Transverse colon (tissue), 4 donors: ENCODE data around the gene NTMT2. TPM values are rescaled to one million over a fixed set of nuclear protein-coding genes. Genes with fewer than 3 reads are reported as not detected.
A peak's percentile ranks its signal among the peaks of the same experiment; 100 is the strongest.
"Not testable (repeated sequence)": the region's sequence is repeated elsewhere in the genome, so short reads cannot be mapped to it uniquely, and the experiment has no call there.

Experiments used
- DNase-seq: peaks from one replicate; pipeline ENCODE4 v3.0.0-alpha.2; 2019
- H3K27ac ChIP-seq, 4 donors: fragments of 200-600 bp; sonication (generic); 2 replicates each; pipeline ENCODE4 v1.5.1; 2016 to 2018; ENCODE audit warnings: inconsistent platforms in 4 of 4
- H3K27me3 ChIP-seq: fragments of 200-600 bp; sonication (generic); 2 replicates; pipeline ENCODE4 v1.5.1; 2017; ENCODE audit warnings: inconsistent platforms
- H3K36me3 ChIP-seq, 4 donors: fragments of 200-600 bp; sonication (generic); 2 replicates each; pipeline ENCODE4 v1.5.1; 2017 to 2019; ENCODE audit warnings: inconsistent platforms in 4 of 4
- H3K4me1 ChIP-seq, 4 donors: fragments of 200-600 bp; sonication (generic); 2 replicates each; pipeline ENCODE4 v1.5.1; 2017 to 2020; ENCODE audit warnings: inconsistent platforms in 4 of 4
- H3K4me3 ChIP-seq, 4 donors: fragments of 200-600 bp; sonication (generic); 1 replicate in 1 of 4; 2 replicates in 3 of 4; pipeline versions ENCODE4 v1.5.1 to v1.6.1; 2017 to 2019; ENCODE audit warnings: inconsistent platforms in 4 of 4
- H3K9me3 ChIP-seq, 2 donors: fragments of 200-600 bp; sonication (generic); 2 replicates each; pipeline ENCODE4 v1.5.1; 2017 to 2019; ENCODE audit warnings: inconsistent platforms in 2 of 2
- EP300 ChIP-seq: sonication (generic); formaldehyde crosslinking; IDR thresholded peaks from one replicate; pipeline ENCODE4 v1.6.1; 2017; ENCODE audit warnings: antibody characterized with exemption, low read depth
- POLR2A ChIP-seq: fragments of 450-650 bp; IDR thresholded peaks from one replicate; pipeline ENCODE4 v1.6.1; 2016; ENCODE audit warnings: antibody characterized with exemption, mild to moderate bottlenecking, moderate library complexity
- POLR2AphosphoS5 ChIP-seq, 3 donors: sonication (generic); formaldehyde crosslinking; IDR thresholded peaks; one replicate each; pipeline ENCODE4 v1.6.1; 2016; ENCODE audit warnings: antibody characterized with exemption in 3 of 3
- WGBS, 2 donors: methylation state at CpG; one replicate each; pipeline ENCODE4 v1.1.5; 2018; ENCODE audit warnings: low coverage in 1 of 2; 5-methylcytosine and 5-hydroxymethylcytosine counted together
- in situ Hi-C, 4 donors: fragments of 200-750 bp; cut with MboI; loops; one replicate each; pipeline versions ENCODE4 v1.15.0 to v1.15.1; 2017; ENCODE audit warnings: low sequenced_read_pairs in 3 of 4, low pct_ligation_motif_present in 1 of 4, low pct_unique_long_range_greater_than_20kb in 1 of 4
- intact Hi-C: fragments of 100-400 bp; cut with DNase I; formaldehyde crosslinking; loops from one replicate; pipeline ENCODE4 v1.15.1; 2023; ENCODE audit warnings: low total_unique reads
- total RNA-seq, 4 donors: library from RNA; depleted of rRNA; stranded (reverse); fragments of >200 nt; gene quantifications; one replicate each; pipeline ENCODE4 v1.1.0, GENCODE V29; 2016
- TF ChIP-seq, protein P1 (sequence below), 5 experiments: fragments of 200-600 bp in 3 of 5; fragments of 450-650 bp in 2 of 5; sonication (generic) in 3 of 5; IDR thresholded peaks; 1 replicate in 2 of 5; 2 replicates in 3 of 5; pipeline ENCODE4 v1.5.1; 2016 to 2017; ENCODE audit warnings: antibody characterized with exemption in 5 of 5, inconsistent platforms in 3 of 5, mild to moderate bottlenecking in 2 of 5, moderate library complexity in 1 of 5

NTMT2 gene
- not detected for total RNA-seq

DNA sequence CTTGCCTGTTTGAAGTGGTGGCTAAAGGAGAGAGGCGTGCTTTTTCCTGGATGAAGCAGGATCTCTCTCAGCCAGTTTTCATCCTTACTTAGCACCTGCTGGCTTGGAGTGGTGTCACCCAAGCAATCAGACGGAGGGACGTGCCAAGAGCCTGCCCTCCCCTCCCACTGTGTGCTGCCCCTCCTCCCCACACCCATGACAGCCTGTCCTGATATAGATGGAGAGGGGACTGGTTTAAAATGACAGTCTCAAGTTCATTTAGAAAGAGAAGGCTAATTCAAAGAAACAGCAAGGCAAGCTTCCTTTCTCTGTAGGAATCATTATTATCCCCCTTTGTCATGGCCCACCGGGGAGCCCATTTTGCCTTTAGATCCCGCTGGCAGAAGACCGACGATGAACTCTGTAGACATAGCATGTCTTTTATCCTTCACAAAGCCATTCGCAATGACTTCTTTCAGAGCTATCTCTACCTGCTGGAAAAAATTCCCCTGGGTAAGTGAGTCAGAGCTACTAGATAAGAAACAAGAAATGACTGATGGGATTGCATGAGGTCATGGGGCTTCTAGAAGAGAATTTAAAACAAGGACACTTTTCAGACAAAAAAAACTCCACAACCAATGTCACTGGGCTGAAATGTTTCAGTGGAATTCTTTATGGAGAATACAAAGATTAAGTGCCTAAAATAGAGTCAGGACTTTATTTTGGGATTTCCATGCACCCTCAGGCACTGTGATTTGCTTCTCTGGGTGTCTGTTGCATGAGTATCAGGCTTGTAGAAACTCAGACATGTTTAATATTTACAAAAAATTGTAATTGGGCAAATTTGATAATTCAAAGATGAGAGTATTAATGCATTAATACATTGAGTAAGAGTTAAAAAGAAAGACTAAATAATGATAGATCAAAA is at the start of gene NTMT2:
Gene NTMT2 (plus strand): TSS at position 190 of the 907 bp plus-strand sequence. CDS start 149 bp downstream, at position 339.
- no peak within 1 kb of the TSS for H3K4me3 ChIP-seq
- intact Hi-C loops = no loop called here
- no peaks in the 10 kb centered on the region for H3K36me3 ChIP-seq
- DNase-seq = no peak
- no peaks in the 10 kb centered on the region for H3K27me3 ChIP-seq
- TF ChIP-seq, protein P1, sequence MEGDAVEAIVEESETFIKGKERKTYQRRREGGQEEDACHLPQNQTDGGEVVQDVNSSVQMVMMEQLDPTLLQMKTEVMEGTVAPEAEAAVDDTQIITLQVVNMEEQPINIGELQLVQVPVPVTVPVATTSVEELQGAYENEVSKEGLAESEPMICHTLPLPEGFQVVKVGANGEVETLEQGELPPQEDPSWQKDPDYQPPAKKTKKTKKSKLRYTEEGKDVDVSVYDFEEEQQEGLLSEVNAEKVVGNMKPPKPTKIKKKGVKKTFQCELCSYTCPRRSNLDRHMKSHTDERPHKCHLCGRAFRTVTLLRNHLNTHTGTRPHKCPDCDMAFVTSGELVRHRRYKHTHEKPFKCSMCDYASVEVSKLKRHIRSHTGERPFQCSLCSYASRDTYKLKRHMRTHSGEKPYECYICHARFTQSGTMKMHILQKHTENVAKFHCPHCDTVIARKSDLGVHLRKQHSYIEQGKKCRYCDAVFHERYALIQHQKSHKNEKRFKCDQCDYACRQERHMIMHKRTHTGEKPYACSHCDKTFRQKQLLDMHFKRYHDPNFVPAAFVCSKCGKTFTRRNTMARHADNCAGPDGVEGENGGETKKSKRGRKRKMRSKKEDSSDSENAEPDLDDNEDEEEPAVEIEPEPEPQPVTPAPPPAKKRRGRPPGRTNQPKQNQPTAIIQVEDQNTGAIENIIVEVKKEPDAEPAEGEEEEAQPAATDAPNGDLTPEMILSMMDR (IDR thresholded peaks at IDR 0.05) = no peak
- TF ChIP-seq POLR2AphosphoS5 (IDR thresholded peaks at IDR 0.05) (no peak), POLR2A (no peak), EP300 (no peak)
- H3K27ac ChIP-seq = no peak within 1 kb of the TSS
- 57 to 69% methylated on average over 6 to 8 of the region's 8 CpGs for WGBS, 2 donors
- H3K9me3 ChIP-seq = no peaks in the 10 kb centered on the region
- in situ Hi-C loops = no loop called here
- H3K4me1 ChIP-seq = no peaks in the 10 kb centered on the region

DNA sequence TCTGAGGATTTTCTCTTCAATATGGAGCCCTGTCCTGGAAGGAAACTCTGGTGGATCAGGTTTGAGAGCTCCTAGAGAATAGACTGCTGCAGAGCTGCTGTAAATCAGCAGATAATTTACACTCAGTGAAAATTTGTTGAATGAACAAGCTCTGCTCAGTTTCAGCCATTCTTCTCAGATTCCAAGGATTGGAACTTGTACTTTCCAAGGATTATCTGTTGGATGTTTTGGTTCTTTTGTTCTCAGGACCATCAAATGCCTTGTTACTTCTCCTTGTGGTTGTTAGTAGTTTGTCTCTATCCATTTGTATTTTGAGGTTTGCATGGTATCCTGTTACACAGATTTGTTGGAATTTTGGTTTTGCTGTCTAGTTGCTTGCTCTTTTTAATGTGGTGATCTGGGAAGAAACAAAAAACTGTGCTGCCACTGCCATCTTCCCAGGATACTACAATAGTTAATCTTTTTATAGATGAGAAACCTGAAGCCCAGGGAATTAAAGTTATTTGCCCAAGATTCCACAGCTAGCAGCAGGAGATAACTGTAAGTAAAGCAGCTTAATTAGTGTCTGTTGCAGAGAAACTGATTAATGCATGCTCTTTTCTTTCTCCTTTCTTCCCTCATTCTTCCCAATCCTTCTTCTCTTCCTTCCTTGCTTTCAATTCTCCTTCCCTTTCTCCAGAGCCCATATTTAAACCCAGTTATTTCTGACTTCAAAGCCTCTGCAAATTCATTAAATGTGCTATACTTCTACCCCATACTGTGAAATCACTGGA is 49.6 kb upstream of the NTMT2 start:
- in situ Hi-C loops (no loop called here), intact Hi-C loops (no loop called here)
- peaks cover 0 to 16% (median 8%) of the 10 kb centered on the region in 4 donors for H3K4me1 ChIP-seq
- no peaks in the 10 kb centered on the region for H3K36me3 ChIP-seq
- DNase-seq = no peak
- no peaks in the 10 kb centered on the region for H3K9me3 ChIP-seq
- no peak overlapping the region for H3K27ac ChIP-seq
- no peaks in the 10 kb centered on the region for H3K27me3 ChIP-seq
- TF ChIP-seq POLR2A = no peak
- no peak for TF ChIP-seq POLR2AphosphoS5 (IDR thresholded peaks at IDR 0.05)
- TF ChIP-seq EP300 = no peak
- TF ChIP-seq, protein P1 (IDR thresholded peaks at IDR 0.05) = no peak
- no peak overlapping the region for H3K4me3 ChIP-seq

DNA sequence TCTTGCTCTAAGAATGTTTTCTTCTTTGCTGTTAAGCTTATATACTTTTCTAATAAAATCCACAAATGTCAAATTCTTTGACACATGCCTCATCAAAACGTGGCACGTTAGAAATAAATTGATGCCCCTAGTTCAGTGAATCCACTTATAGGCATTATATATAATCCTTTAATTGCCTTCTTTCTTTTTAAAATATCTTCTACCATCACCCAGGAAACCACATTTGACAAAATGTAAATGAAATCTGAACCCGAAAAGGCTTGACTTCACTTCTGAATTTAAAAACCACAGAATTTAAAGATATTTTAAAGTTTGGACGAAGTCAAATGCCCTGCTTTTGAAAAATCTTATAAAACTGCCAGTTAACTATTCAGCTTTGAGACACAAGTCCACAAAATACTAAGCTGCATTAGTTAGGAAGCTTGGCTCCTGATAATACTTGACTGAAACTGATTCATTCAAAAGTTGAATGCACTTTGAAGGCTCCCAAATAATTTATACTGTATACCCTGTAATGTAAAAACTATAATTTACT is 48.9 kb upstream of the NTMT2 start:
- peaks cover 0 to 16% (median 8%) of the 10 kb centered on the region in 4 donors for H3K4me1 ChIP-seq
- TF ChIP-seq, protein P1 (IDR thresholded peaks at IDR 0.05) = no peak
- TF ChIP-seq EP300 (no peak), POLR2A (no peak), POLR2AphosphoS5 (IDR thresholded peaks at IDR 0.05) (no peak)
- DNase-seq = no peak
- 40 to 42% methylated on average over 4 of the region's 4 CpGs for WGBS, 2 donors
- in situ Hi-C loops = no loop called here
- H3K4me3 ChIP-seq = no peak overlapping the region
- H3K27me3 ChIP-seq = no peaks in the 10 kb centered on the region
- no peaks in the 10 kb centered on the region for H3K9me3 ChIP-seq
- H3K27ac ChIP-seq = peak overlapping the region; percentile 34 to 52 (median 40)
- no peaks in the 10 kb centered on the region for H3K36me3 ChIP-seq
- intact Hi-C loops = no loop called here

DNA sequence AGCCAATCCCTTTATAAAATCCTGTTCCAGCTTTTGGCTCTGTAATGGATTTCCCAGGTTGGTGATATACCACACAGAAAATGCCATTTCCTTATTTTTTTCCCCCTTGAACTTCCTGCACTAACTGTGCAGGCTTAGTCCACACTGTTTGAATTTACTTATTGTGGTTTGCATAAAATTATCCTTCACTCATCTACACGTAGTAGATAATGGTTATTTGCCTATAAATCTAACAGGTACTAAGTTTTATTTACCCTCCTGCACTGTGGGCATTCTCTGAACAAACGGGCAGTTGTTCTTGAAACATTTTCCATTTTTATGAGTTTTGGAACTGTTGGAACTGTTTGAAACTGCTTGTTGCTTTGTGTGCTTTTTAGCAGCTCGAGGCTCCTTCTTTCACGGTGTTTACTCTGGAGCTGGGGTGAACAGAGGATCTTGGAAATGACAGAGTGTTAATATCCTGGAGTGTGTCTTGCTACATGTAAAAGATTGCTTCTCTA is 48.3 kb upstream of the NTMT2 start:
- Histone ChIP-seq H3K4me1 (peaks cover 0 to 16% (median 8%) of the 10 kb centered on the region in 4 donors), H3K9me3 (no peaks in the 10 kb centered on the region), H3K4me3 (no peak overlapping the region), H3K27me3 (no peaks in the 10 kb centered on the region), H3K27ac (peak overlapping the region; percentile 34 to 52 (median 40)), H3K36me3 (no peaks in the 10 kb centered on the region)
- 5% methylated on average over 4 of the region's 4 CpGs; no CpG with 5 or more reads in 1 of the 2 donors for WGBS, 2 donors
- peak in 1 of 3 donors; percentile 3 for TF ChIP-seq POLR2AphosphoS5 (IDR thresholded peaks at IDR 0.05)
- TF ChIP-seq POLR2A = no peak
- intact Hi-C loops = no loop called here
- in situ Hi-C loops = no loop called here
- no peak for DNase-seq

DNA sequence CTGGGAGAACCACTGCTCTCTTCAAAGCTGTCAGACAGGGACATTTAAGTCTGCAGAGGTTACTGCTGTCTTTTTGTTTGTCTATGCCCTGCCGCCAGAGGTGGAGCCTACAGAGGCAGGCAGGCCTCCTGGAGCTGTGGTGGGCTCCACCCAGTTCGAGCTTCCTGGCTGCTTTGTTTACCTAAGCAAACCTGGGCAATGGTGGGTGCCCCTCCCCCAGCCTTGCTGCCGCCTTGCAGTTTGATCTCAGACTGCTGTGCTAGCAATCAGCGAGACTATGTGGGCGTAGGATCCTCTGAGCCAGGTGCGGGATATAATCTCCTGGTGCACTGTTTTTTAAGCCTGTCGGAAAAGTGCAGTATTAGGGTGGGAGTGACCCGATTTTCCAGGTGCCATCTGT is 32.6 kb upstream of the NTMT2 start:
- H3K36me3 ChIP-seq, intact Hi-C loops, in situ Hi-C loops, H3K9me3 ChIP-seq, H3K27ac ChIP-seq, H3K4me3 ChIP-seq, H3K4me1 ChIP-seq, H3K27me3 ChIP-seq, DNase-seq: not testable (repeated sequence)
- WGBS, 2 donors = 63% methylated on average over 8 of the region's 8 CpGs; no CpG with 5 or more reads in 1 of the 2 donors
